ENCODE measurements around the gene FHL2. TPM values are rescaled to one million over a fixed set of nuclear protein-coding genes. Genes with fewer than 3 reads are reported as not detected.

The FHL2 gene
- total and polyA plus RNA-seq, 2 of the 13 experiments (the other 11 are each of a cell fraction or from before 2014, with no cell fraction given), result 1.9 to 74.8 TPM

- peak; percentile 82; the same call in 1 of the 2 replicates for TF ChIP-seq KDM3A (CRISPR knock-in tag; IDR thresholded peaks at IDR 0.05; ENCODE audit: low read depth)
- TF ChIP-seq HDAC2 (CRISPR knock-in tag; IDR thresholded peaks at IDR 0.05), result peak; percentile 46; the same call in 1 of the 2 replicates
- TF ChIP-seq CREB1 (IDR thresholded peaks at IDR 0.05), result 0 out of 2 replicates have a peak, but pooled peaks have one; percentile 1
- no peak for TF ChIP-seq CREB1 (CRISPR knock-in tag; IDR thresholded peaks at IDR 0.05)
- TF ChIP-seq ZBTB40 (IDR thresholded peaks at IDR 0.05), result no peak
- TF ChIP-seq ZBTB40 (CRISPR knock-in tag; IDR thresholded peaks at IDR 0.05), result no peak
- 0 out of 2 replicates have a peak, but pooled peaks have one; percentile 51 for TF ChIP-seq ZNF230 (CRISPR knock-in tag; IDR thresholded peaks at IDR 0.05)
- TF ChIP-seq HNF4A (CRISPR knock-in tag; IDR thresholded peaks at IDR 0.05), result 0 out of 2 replicates have a peak, but pooled peaks have one; percentile 5
- peak; percentile 35; the same call in 1 of the 2 replicates for TF ChIP-seq GABPB1 (CRISPR knock-in tag; IDR thresholded peaks at IDR 0.05)
- TF ChIP-seq MYC (CRISPR knock-in tag; IDR thresholded peaks at IDR 0.05; ENCODE audit: borderline replicate concordance), result peak; percentile 50; the same call in 1 of the 2 replicates
- peak; percentile 93 for TF ChIP-seq SMC3 (IDR thresholded peaks at IDR 0.05; ENCODE audit: low read length)
- TF ChIP-seq ZNF687 (CRISPR knock-in tag; IDR thresholded peaks at IDR 0.05), result peak; percentile 66
- 0 out of 2 replicates have a peak, but pooled peaks have one; percentile 32 for TF ChIP-seq ELF3 (CRISPR knock-in tag; IDR thresholded peaks at IDR 0.05)
- TF ChIP-seq IRX3 (CRISPR knock-in tag; IDR thresholded peaks at IDR 0.05; ENCODE audit: borderline replicate concordance, low read depth), result no peak
- TF ChIP-seq RBAK (CRISPR knock-in tag; IDR thresholded peaks at IDR 0.05), result 0 out of 2 replicates have a peak, but pooled peaks have one; percentile 11
- TF ChIP-seq CEBPB (IDR thresholded peaks at IDR 0.05; ENCODE audit: borderline replicate concordance, low read depth, low read length), result no peak
- TF ChIP-seq HOXD1 (CRISPR knock-in tag; IDR thresholded peaks at IDR 0.05), result no peak
These were observed 28.8 kb downstream of the FHL2 start (continued) for GRCh38 chr2:105369777-105370690.

Measured in HepG2 (cell line).